A549 treated with CORT108297 at 1 μM for 4 hours (cell line): ENCODE results near the gene ABCB4. TPM values are rescaled to one million over a fixed set of nuclear protein-coding genes. Genes with fewer than 3 reads are reported as not detected.

Source experiments
- total RNA-seq: library from RNA; stranded (reverse); fragments of 200-300 nt; extraction: Qiagen RNA extraction; gene quantifications from 5 replicates; pipeline ENCODE4 v1.2.3, GENCODE V29; 2022

Gene ABCB4
- total RNA-seq = not detected in 5 replicates

GRCh38 chr7:87475359-87476178, at the start of gene ABCB4:
Gene ABCB4 (minus strand): TSS chr7:87475680. CDS start chr7:87475465, 215 bp downstream.

Other genes with a start within 250 kb of the ABCB4 start
- 5.7 to 8.6 TPM (median 7.0 TPM) in 5 replicates for gene CROT, start 130.0 kb downstream of the ABCB4 start, total RNA-seq
- gene ABCB1, start 125.2 kb upstream of the ABCB4 start, total RNA-seq = 0.06 to 0.29 TPM (median 0.17 TPM) in 4 of 5 replicates, not detected in the other
- gene RUNDC3B, start 152.7 kb upstream of the ABCB4 start, total RNA-seq = 0.09 TPM in 2 of 5 replicates, not detected in the others